SK-N-SH (cell line): ENCODE measurements around the gene HLTF. TPM values are rescaled to one million over a fixed set of nuclear protein-coding genes. Genes with fewer than 3 reads are reported as not detected.

Source experiments
- CTCF ChIA-PET: fragments of 300-600, 350-600 bp; formaldehyde crosslinking; extraction: SDS; loops from one replicate; lab custom pipeline; 2021; lab: Yijun Ruan, JAX
- POLR2A ChIA-PET: fragments of 350-600 bp; sonication (Branson Sonifier 250); formaldehyde crosslinking; extraction: SDS; loops from one replicate; lab custom pipeline; 2020; ENCODE audit warnings: antibody characterized with exemption, inconsistent platforms; lab: Yijun Ruan, JAX
- DNase-seq: peaks from one replicate; pipeline ENCODE4 v3.0.0; 2012
- H2AFZ ChIP-seq: fragments of 200-600 bp; sonication (generic); 2 replicates; pipeline ENCODE4 v1.8.1; 2016; ENCODE audit warnings: antibody characterized with exemption, mild to moderate bottlenecking, low read depth
- H3F3A ChIP-seq: fragments of 200-600 bp; sonication (generic); replicated peaks from 2 replicates; pipeline ENCODE3; 2016; ENCODE audit warnings: antibody characterized with exemption, mild to moderate bottlenecking; ENCODE audit not compliant: insufficient read depth
- H3K27ac ChIP-seq, 2 experiments: fragments of 200-500 bp in 1 of 2; fragments of 200-600 bp in 1 of 2; sonication (Bioruptor generic) in 1 of 2; sonication (generic), shearing (Covaris generic) in 1 of 2; 2 replicates each; pipeline versions ENCODE4 v1.5.1 to v1.6.1; 2014 to 2016; ENCODE audit warnings: low read depth in 2 of 2, inconsistent platforms in 1 of 2, low read length in 1 of 2, mild to moderate bottlenecking in 1 of 2, mixed read lengths in 1 of 2
- H3K27me3 ChIP-seq: fragments of 200-600 bp; sonication (generic), shearing (Covaris generic); 2 replicates; pipeline ENCODE4 v1.6.1; 2016; ENCODE audit warnings: mixed run types; ENCODE audit not compliant: insufficient read depth
- H3K36me3 ChIP-seq, 2 experiments: fragments of 200-500 bp in 1 of 2; fragments of 200-600 bp in 1 of 2; sonication (Bioruptor generic) in 1 of 2; sonication (generic) in 1 of 2; replicated peaks in 1 of 2; 2 replicates each; pipeline versions ENCODE3 to v1.5.1; 2014 to 2016; ENCODE audit warnings: low read length in 1 of 2, mild to moderate bottlenecking in 1 of 2; ENCODE audit not compliant: insufficient read depth in 2 of 2, control insufficient read depth in 1 of 2
- H3K4me1 ChIP-seq, 2 experiments: fragments of 200-500 bp in 1 of 2; fragments of 200-600 bp in 1 of 2; sonication (Bioruptor generic) in 1 of 2; sonication (generic), shearing (Covaris generic) in 1 of 2; 2 replicates each; pipeline versions ENCODE4 v1.5.1 to v1.6.1; 2014 to 2016; ENCODE audit warnings: low read depth in 1 of 2, low read length in 1 of 2, mixed run types in 1 of 2; ENCODE audit not compliant: insufficient read depth in 2 of 2, control insufficient read depth in 1 of 2
- H3K4me2 ChIP-seq: fragments of 200-600 bp; sonication (generic), shearing (Covaris generic); 2 replicates; pipeline ENCODE4 v1.6.1; 2017; ENCODE audit warnings: mixed run types
- H3K4me3 ChIP-seq, 2 experiments: fragments of 200-500 bp in 1 of 2; fragments of 200-600 bp in 1 of 2; sonication (Bioruptor generic) in 1 of 2; sonication (generic), shearing (Covaris generic) in 1 of 2; 2 replicates each; pipeline versions ENCODE4 v1.5.1 to v1.8.1; 2014 to 2016; ENCODE audit warnings: low read depth in 2 of 2, inconsistent platforms in 1 of 2, low read length in 1 of 2, mild to moderate bottlenecking in 1 of 2, mixed read lengths in 1 of 2, moderate library complexity in 1 of 2
- H3K79me2 ChIP-seq: fragments of 200-600 bp; sonication (generic); 2 replicates; pipeline ENCODE4 v1.8.1; 2017; ENCODE audit warnings: mild to moderate bottlenecking; ENCODE audit not compliant: insufficient read depth
- H3K9ac ChIP-seq: fragments of 200-600 bp; sonication (generic); 2 replicates; pipeline ENCODE4 v1.6.1; 2017; ENCODE audit warnings: mixed run types
- H3K9me2 ChIP-seq: fragments of 200-600 bp; sonication (generic); 2 replicates; pipeline ENCODE4 v1.6.1; 2017; ENCODE audit warnings: mixed run types
- H3K9me3 ChIP-seq: fragments of 200-600 bp; sonication (generic); 2 replicates; pipeline ENCODE4 v1.6.1; 2017; ENCODE audit warnings: mixed run types, mild to moderate bottlenecking, moderate library complexity
- H4K20me1 ChIP-seq: fragments of 200-600 bp; sonication (generic); 2 replicates; pipeline ENCODE4 v1.6.1; 2017; ENCODE audit warnings: mild to moderate bottlenecking, mixed run types; ENCODE audit not compliant: insufficient read depth
- CTCF ChIP-seq: fragments of 200-600 bp; sonication (generic); IDR thresholded peaks from 2 replicates; pipeline ENCODE4 v1.6.1; 2017; ENCODE audit warnings: antibody characterized with exemption, mild to moderate bottlenecking, moderate library complexity
- EP300 ChIP-seq, 2 experiments: IDR thresholded peaks; 2 replicates each; pipeline versions ENCODE4 v1.4.0 to v1.6.1; 2012; ENCODE audit warnings: borderline replicate concordance in 1 of 2, low read depth in 1 of 2, low read length in 1 of 2
- EZH2phosphoT487 ChIP-seq: fragments of 200-600 bp; sonication (generic); IDR thresholded peaks from 2 replicates; pipeline ENCODE4 v1.6.1; 2017; ENCODE audit warnings: low read depth, mixed run types, mild to moderate bottlenecking, antibody characterized with exemption, moderate library complexity, borderline replicate concordance
- FOXM1 ChIP-seq: IDR thresholded peaks from 2 replicates; pipeline ENCODE4 v1.4.0; 2012; ENCODE audit warnings: low read depth, mild to moderate bottlenecking
- IRF3 ChIP-seq: fragments of 150-350 bp; IDR thresholded peaks from 2 replicates; pipeline ENCODE4 v1.6.1; 2016; ENCODE audit warnings: mild to moderate bottlenecking, low read depth, low read length
- NFIC ChIP-seq: IDR thresholded peaks from 2 replicates; pipeline ENCODE4 v1.4.0; 2012; ENCODE audit warnings: borderline replicate concordance
- NRF1 ChIP-seq: IDR thresholded peaks from 2 replicates; pipeline ENCODE4 v1.6.1; 2012; ENCODE audit warnings: low read depth, mild to moderate bottlenecking, low read length
- POLR2AphosphoS5 ChIP-seq: IDR thresholded peaks from 2 replicates; pipeline ENCODE4 v1.6.1; 2012; ENCODE audit warnings: low read depth, low read length
- RAD21 ChIP-seq: IDR thresholded peaks from 2 replicates; pipeline ENCODE4 v1.6.1; 2012; ENCODE audit warnings: mild to moderate bottlenecking, low read length
- RCOR1 ChIP-seq: fragments of 150-350 bp; IDR thresholded peaks from 2 replicates; pipeline ENCODE4 v1.6.1; 2017; ENCODE audit warnings: antibody characterized with exemption, low read length
- SIN3A ChIP-seq: IDR thresholded peaks from 2 replicates; pipeline ENCODE4 v1.6.1; 2012; ENCODE audit warnings: low read depth, mild to moderate bottlenecking, low read length, moderate library complexity, borderline replicate concordance
- TCF12 ChIP-seq: IDR thresholded peaks from 2 replicates; pipeline ENCODE4 v1.4.0; 2012
- YY1 ChIP-seq: IDR thresholded peaks from 2 replicates; pipeline ENCODE4 v1.4.0; 2012; ENCODE audit warnings: low read depth, mild to moderate bottlenecking
- ZBTB33 ChIP-seq: IDR thresholded peaks from 2 replicates; pipeline ENCODE4 v1.4.0; 2012; ENCODE audit warnings: low read depth, borderline replicate concordance
- WGBS: methylation state at CpG from one replicate; pipeline ENCODE4 v1.1.6; 2017; ENCODE audit warnings: low lambda C conversion rate; 5-methylcytosine and 5-hydroxymethylcytosine counted together
- polyA plus RNA-seq, 3 experiments: library from polyadenylated mRNA; depleted of rRNA; stranded (reverse); fragments of >200 nt; gene quantifications; 2 replicates each; pipeline ENCODE4 v1.2.3, GENCODE V29; 2012
- TF ChIP-seq, protein P1 (sequence below): IDR thresholded peaks from 2 replicates; pipeline ENCODE4 v1.6.1; 2012; ENCODE audit warnings: mild to moderate bottlenecking, low read depth, low read length, moderate library complexity
- TF ChIP-seq, protein P2 (sequence below): IDR thresholded peaks from 2 replicates; pipeline ENCODE4 v1.4.0; 2012; ENCODE audit warnings: low read depth

HLTF gene
- polyA plus RNA-seq, 1 of the 3 experiments (the other 2 are of a cell fraction) = 10.1 TPM

- peak overlapping the region in 1 of 2 experiments; percentile 53; a peak in 2 of 4 replicates for H3K27ac ChIP-seq
- no peak overlapping the region for H3K4me2 ChIP-seq
- 90% methylated on average over 3 of the region's 3 CpGs for WGBS
- no peaks in the 10 kb centered on the region for H3K9me3 ChIP-seq
- no peaks in the 10 kb centered on the region for H4K20me1 ChIP-seq
- H3K27me3 ChIP-seq = no peaks in the 10 kb centered on the region
- TF ChIP-seq RAD21 = no peak
- H2AFZ ChIP-seq = no peak overlapping the region
- peaks cover 93% of the 10 kb centered on the region for H3K79me2 ChIP-seq
- DNase-seq = peak; percentile 13
- ChIA-PET POLR2A (no interaction called here), CTCF (interaction anchor here (0.7 to 2.0 kb wide), 2 partner anchors 10 to 21 kb away, joined by 3 to 5 read pairs; no protein-coding TSS in a partner anchor)
- H3K4me3 ChIP-seq = no peak overlapping the region
- H3F3A ChIP-seq = peaks cover 16% of the 10 kb centered on the region
- peaks cover 16 to 59% of the 10 kb centered on the region in 2 experiments for H3K36me3 ChIP-seq
- H3K9ac ChIP-seq = no peak overlapping the region
- peaks cover 4 to 16% of the 10 kb centered on the region in 2 experiments; a peak in 3 of 4 replicates for H3K4me1 ChIP-seq
- H3K9me2 ChIP-seq = no peaks in the 10 kb centered on the region
Measured at GRCh38 chr3:149080011-149080698, 6.2 kb downstream of the HLTF start.

DNA sequence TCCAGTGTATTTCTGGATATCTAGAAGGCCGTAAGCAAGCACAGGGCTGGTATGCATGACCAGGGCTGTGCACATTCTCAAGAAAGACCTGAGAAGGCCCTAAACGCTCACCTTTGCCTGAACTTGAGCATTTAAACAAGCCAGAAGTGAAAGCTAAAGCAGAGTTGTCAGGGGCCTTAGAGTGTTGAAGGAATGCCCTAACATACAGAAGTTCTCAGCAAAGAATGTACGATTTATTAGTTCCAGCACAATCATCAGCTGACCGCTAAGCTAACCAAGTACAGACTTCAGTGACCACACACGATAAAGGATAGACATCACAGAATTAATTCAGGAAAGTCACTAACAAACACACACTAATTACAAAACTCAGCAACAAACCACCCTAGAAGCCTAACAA lies 8.7 kb downstream of the HLTF start:
- Histone ChIP-seq H3K79me2 (peaks cover 67% of the 10 kb centered on the region), H3K4me3 (no peak overlapping the region), H4K20me1 (no peaks in the 10 kb centered on the region), H3K9me2 (no peaks in the 10 kb centered on the region), H2AFZ (no peak overlapping the region), H3K9ac (no peak overlapping the region), H3K36me3 (peaks cover 33 to 69% of the 10 kb centered on the region in 2 experiments), H3K4me1 (peaks cover 0 to 16% of the 10 kb centered on the region in 2 experiments; a peak in 2 of 4 replicates), H3K27me3 (no peaks in the 10 kb centered on the region), H3K4me2 (no peak overlapping the region), H3K27ac (no peak overlapping the region), H3K9me3 (no peaks in the 10 kb centered on the region), H3F3A (peaks cover 16% of the 10 kb centered on the region)
- no peak for DNase-seq
- POLR2A ChIA-PET = interaction anchor here (1.4 kb wide), 1 partner anchor 75 kb away, joined by 3 read pairs; no protein-coding TSS in a partner anchor
- CTCF ChIA-PET = no interaction called here
- WGBS = 91% methylated on average over 5 of the region's 5 CpGs
- TF ChIP-seq FOXM1 (no peak), NFIC (no peak), CTCF (no peak), YY1 (no peak), ZBTB33 (no peak), EZH2phosphoT487 (no peak), RCOR1 (no peak), NRF1 (no peak), TCF12 (no peak), POLR2AphosphoS5 (no peak), IRF3 (no peak), SIN3A (no peak), EP300 (IDR thresholded peaks at IDR 0.05; ENCODE audit: borderline replicate concordance in 1 of 2, low read depth in 1 of 2, low read length in 1 of 2) (no peak)
- TF ChIP-seq, protein P1, sequence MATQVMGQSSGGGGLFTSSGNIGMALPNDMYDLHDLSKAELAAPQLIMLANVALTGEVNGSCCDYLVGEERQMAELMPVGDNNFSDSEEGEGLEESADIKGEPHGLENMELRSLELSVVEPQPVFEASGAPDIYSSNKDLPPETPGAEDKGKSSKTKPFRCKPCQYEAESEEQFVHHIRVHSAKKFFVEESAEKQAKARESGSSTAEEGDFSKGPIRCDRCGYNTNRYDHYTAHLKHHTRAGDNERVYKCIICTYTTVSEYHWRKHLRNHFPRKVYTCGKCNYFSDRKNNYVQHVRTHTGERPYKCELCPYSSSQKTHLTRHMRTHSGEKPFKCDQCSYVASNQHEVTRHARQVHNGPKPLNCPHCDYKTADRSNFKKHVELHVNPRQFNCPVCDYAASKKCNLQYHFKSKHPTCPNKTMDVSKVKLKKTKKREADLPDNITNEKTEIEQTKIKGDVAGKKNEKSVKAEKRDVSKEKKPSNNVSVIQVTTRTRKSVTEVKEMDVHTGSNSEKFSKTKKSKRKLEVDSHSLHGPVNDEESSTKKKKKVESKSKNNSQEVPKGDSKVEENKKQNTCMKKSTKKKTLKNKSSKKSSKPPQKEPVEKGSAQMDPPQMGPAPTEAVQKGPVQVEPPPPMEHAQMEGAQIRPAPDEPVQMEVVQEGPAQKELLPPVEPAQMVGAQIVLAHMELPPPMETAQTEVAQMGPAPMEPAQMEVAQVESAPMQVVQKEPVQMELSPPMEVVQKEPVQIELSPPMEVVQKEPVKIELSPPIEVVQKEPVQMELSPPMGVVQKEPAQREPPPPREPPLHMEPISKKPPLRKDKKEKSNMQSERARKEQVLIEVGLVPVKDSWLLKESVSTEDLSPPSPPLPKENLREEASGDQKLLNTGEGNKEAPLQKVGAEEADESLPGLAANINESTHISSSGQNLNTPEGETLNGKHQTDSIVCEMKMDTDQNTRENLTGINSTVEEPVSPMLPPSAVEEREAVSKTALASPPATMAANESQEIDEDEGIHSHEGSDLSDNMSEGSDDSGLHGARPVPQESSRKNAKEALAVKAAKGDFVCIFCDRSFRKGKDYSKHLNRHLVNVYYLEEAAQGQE = no peak
- TF ChIP-seq, protein P2, sequence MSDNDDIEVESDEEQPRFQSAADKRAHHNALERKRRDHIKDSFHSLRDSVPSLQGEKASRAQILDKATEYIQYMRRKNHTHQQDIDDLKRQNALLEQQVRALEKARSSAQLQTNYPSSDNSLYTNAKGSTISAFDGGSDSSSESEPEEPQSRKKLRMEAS = no peak
